Measurements from ENCODE around the gene LRRC4B.

Gene LRRC4B

DNA sequence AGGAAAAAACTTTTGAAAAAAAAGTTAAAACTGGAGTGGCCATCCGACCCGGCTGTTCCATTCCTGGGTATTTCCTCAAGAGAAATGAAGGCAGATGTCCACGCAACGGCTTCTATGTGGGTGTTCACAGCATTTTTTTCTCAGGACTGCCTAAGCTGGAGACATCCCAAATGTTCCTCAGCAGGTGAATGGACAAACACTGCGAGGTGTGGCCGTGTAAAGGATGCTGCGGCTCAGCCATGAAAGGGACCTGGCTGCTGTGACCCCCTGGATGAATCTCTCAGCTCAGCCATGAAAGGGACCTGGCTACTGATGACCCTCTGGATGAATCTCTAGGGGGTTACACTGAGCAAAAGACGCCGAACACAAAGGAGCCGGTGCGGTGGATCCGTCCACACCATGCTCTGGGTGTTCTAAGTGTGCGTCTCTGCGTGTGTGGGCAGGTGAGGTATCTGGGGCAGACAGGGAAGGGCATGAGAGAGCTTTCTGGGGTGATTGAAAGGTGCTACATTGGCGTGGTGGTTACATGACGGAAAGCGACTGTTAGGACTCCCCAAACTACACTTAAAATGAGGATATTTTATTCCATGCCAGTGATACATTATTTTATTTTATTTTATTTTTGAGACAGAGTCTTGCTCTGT lies 47.3 kb downstream of the LRRC4B start:
- DNase-seq (ENCODE audit: low spot score): no peak

GRCh38 chr19:50519006-50519575 lies 49.1 kb downstream of the LRRC4B start:
- no peak for DNase-seq (ENCODE audit: low spot score)

DNA sequence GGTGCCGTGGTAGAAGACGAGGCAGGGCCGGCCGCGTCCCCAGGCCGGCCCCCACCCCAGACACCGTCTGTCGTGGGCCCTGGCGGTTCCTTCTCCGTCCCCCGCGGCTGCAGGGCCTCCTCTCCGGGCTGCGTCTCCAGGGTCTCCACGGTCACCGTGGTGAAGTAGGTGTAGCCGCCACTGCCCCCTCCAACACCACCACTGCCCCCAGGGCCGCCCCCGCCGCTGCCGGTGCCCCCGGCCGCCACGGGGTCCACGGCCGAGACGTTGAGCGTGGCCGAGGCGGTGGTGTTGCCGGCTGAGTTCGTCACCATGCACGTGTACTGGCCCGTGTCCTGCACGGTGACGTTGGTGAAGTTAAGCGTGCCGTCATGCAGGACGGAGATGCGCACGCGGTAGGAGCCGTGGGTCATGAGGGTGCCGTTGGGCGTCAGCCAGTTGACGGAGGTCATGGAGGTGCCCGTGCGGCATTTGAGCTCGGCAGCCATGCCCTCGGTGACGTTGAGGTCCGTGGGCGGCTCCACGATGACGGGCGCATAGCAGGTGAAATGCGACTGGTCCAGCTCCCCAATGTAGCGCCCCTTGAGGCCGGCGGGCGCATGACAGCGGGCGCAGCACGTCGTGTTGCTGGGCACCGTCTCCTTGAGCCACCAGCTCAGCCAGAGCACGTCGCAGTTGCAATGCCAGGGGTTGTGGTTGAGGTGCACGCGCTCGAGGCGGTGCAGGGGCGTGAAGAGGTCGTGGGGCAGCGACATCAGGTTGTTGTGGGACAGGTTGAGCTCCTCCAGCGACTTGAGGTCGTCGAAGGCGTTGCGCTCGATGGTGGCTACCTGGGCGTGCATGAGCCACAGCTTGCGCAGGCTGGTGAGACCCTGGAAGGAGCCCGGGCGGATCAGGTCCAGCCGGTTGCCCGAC lies 49.9 kb downstream of the LRRC4B start:
- no peak for DNase-seq (ENCODE audit: low spot score)

GRCh38 chr19:50517704-50518075 lies 50.5 kb downstream of the LRRC4B start:
- no peak for DNase-seq (ENCODE audit: low spot score)

GRCh38 chr19:50516964-50517703 lies 51.1 kb downstream of the LRRC4B start:
- DNase-seq (ENCODE audit: low spot score): no peak

DNA sequence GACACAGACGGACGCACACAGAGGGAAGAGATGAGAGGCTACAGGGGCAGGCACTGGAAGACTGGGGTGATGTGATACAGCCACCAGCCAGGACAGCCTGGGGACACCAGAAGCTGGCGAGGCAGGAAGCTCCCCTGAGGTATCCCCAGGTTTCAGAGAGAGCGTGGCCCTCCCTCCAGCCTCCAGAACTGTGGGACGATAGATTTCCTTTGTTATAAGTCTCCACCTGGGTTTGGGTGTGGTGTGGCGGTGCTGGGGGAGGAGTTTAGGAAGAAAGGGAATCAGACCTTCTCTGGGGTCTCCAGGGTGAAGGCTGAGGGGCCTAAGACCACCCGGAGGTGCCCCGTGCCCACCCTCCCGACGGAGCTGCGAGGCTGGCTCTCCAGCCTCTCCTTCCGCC lies 51.8 kb downstream of the LRRC4B start:
- no peak for DNase-seq (ENCODE audit: low spot score)

- no peak for DNase-seq (ENCODE audit: low spot score)
These were observed 53.1 kb downstream of the LRRC4B start for GRCh38 chr19:50515168-50515561.

- no peak for DNase-seq (ENCODE audit: low spot score)
These were observed 53.7 kb downstream of the LRRC4B start for GRCh38 chr19:50514346-50515167.

DNA sequence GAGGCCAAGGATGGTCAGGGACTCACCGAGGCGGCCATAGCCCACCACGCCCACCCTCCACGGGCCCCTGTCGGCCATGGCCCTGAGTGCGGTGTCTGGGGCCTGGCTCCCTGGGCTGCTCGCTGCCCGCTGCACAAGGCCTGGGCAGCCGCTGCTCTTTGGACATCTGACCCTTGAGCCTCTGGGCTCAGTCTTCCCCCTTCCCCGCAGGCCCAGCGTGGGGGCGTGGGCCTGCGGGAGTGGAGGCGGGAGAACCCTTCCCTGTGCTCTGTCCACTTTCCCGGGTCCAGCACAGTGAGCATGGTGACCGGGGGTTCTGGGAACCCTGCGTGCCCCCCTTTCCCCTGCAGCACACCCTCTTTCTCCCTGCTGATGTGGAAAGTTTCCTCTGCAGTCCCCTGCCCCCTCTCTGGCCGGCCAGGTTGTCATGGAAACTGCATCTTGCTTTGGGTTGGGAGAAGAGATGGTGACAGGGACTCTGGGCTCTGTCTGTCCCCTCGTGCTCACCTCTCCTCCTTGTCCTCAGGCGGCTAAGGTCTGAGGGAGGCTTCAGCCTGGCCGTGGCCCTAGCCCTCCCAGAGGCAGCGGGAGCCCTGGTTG lies 54.4 kb downstream of the LRRC4B start, which contains the start of gene ASPDH:
Gene ASPDH, minus strand, starts transcription at position 168 of the 600 bp plus-strand sequence. Its CDS starts 90 bp downstream, at position 78.
- no peak for DNase-seq (ENCODE audit: low spot score)

DNA sequence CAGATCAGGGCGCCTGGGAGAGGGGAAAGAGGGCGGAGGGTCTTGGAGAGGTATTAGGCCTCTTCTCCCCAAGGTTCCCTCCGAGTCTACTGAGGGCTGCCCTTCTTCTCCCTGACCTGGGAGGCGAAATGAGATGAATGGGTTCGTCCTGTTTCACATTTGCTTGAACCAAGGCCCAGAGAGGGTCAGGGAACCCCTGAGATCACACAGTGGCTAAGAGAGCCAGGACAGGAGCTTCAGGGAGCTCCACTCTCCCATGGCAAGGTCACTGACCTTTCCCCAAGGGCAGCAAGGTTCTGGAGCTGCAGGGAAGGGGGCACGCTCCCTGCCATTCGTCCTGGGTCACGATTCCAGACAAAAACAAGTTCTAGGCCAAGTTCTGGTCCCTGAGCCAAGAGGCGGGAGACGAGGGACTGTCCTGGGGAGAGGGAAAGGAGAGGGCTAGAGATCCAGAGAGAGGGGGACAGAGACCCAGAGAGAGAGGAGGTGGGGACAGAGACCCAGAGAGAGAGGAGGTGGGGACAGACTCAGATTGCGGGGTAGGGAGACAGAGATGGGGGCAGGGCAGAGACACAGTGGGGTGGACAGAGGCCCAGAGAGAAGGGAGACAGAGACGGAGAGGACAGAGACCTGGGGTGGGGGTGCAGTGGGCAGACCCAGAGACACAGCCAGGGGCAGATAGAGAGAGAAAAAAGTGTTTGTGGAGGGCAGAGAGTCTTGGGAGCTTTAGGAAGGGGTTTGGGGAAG lies 55.1 kb downstream of the LRRC4B start:
- no peak for DNase-seq (ENCODE audit: low spot score)

GRCh38 chr19:50512112-50512998 lies 55.9 kb downstream of the LRRC4B start:
- DNase-seq (ENCODE audit: low spot score): no peak

DNA sequence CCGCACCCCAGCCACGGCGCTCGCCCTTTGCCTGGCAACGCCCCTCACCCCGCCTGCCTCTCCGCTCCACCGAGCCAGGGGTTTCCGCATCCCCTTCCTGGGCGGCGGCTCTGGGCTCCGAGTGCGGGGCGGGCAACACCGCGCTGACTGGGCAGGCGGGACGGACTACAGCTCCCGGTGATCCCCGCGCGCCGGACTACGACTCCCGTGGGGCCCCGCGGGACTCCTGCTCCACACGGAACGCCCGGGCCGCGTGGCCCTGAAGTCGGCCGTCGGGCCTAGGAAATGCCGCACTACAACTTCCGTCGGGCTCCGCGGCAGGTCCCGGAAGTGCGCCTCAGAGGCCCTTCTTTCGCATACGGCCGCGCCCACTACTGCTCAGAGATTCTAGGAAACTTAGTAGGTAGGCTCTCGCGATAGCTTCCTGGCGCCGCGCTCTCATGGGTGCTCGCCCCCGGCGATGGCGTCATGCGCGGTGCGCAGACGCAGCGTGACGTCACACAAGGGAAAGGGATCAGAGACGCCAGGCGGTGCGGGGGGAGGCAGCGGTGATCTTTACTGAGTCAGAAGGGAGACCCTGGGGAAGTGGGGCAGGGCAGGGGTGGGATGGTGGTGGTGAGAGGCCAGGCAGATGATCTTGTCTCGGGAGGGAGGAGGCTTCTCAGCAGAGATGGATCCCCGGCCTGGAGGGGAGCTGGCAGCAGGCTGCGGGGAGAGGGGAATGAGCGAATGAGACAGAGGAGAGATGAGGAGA lies 57.0 kb downstream of the LRRC4B start, which contains the start of gene JOSD2:
Gene JOSD2, minus strand, starts transcription at position 123 of the 754 bp plus-strand sequence. CDS start 760 bp downstream, outside the sequence.
- DNase-seq (ENCODE audit: low spot score): peak; percentile 97

DNA sequence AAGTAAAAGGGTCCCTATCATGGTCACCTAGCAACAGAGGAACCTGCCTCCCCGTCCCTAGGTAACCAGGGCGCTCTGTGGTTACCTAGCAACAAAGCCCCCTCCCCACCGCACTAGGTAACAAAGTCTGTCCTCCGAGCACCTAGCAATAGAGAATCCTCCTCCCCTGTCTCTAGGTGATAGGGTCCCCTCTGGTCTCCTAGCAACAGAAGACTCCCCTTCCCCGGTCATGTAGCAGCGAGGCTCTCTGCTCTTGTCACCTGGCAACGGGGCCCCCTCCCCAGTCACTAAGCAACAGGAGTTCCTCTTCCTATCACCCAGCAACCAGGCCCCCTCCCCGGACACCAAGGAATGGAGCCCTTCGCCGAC lies 57.6 kb downstream of the LRRC4B start:
- no peak for DNase-seq (ENCODE audit: low spot score)

- no peak for DNase-seq (ENCODE audit: low spot score)
These were observed 58.0 kb downstream of the LRRC4B start for GRCh38 chr19:50510121-50510670.

- no peak for DNase-seq (ENCODE audit: low spot score)
These were observed 58.9 kb downstream of the LRRC4B start for GRCh38 chr19:50509366-50509765.

GRCh38 chr19:50508843-50509190 lies 59.4 kb downstream of the LRRC4B start:
- DNase-seq (ENCODE audit: low spot score): no peak

DNA sequence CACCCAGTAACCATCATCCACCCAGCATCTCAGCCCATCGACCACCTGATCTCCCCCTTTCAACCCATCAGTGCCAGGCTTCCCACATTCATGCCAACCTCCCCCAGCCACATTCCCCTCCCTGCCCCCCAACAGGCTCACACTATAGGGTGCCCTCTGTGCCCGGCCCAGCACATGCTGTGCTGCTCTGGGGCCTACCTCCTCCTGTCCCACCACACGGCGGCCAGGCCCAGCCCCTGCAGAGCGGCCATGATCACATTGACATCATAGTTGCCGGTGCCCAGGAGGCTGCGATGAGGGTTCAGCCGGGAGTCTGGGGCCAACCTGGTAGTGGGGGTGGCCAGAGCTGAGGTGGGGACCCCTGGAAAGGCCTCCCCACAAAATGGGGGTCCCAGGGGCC lies 60.9 kb downstream of the LRRC4B start:
- no peak for DNase-seq (ENCODE audit: low spot score)

- no peak for DNase-seq (ENCODE audit: low spot score)
These were observed 61.5 kb downstream of the LRRC4B start for GRCh38 chr19:50506700-50507099.
